DND-41 (cell line): ENCODE results near the gene FGB.

Experiments
- ATAC-seq: fragments of 200-7000 bp; cut with Tn5 transposase; 3 replicates; pipeline ENCODE4 v1.9.1; 2021; ENCODE audit warnings: low read depth; ENCODE audit not compliant: insufficient read depth
- DNase-seq: peaks from one replicate; pipeline ENCODE4 v3.0.0-alpha.2; 2020
- H2AFZ ChIP-seq: 2 replicates; pipeline ENCODE4 v1.6.0; 2012; ENCODE audit warnings: low read depth, low read length
- H3K27ac ChIP-seq: 2 replicates; pipeline ENCODE4 v1.5.1; 2012; ENCODE audit warnings: low read length, inconsistent platforms
- H3K27me3 ChIP-seq: fragments of 200-600 bp; sonication (generic); 2 replicates; pipeline ENCODE4 v1.6.0; 2012; ENCODE audit warnings: low read length, mild to moderate bottlenecking, inconsistent platforms; ENCODE audit not compliant: insufficient read depth, poor library complexity
- H3K36me3 ChIP-seq: 2 replicates; pipeline ENCODE4 v1.5.1; 2012; ENCODE audit warnings: low read length, inconsistent platforms; ENCODE audit not compliant: insufficient read depth
- H3K4me1 ChIP-seq: 2 replicates; pipeline ENCODE4 v1.5.1; 2012; ENCODE audit warnings: mild to moderate bottlenecking, low read length; ENCODE audit not compliant: insufficient read depth
- H3K4me2 ChIP-seq: 2 replicates; pipeline ENCODE4 v1.6.0; 2012; ENCODE audit warnings: mild to moderate bottlenecking, moderate library complexity, low read length, inconsistent platforms; ENCODE audit not compliant: insufficient read depth
- H3K4me3 ChIP-seq, 2 experiments: fragments of 200-600 bp in 1 of 2; shearing (Covaris generic) in 1 of 2; 2 replicates each; pipeline ENCODE4 v1.5.1; 2012 to 2016; ENCODE audit warnings: inconsistent platforms in 2 of 2, low read length in 2 of 2, mild to moderate bottlenecking in 2 of 2, low read depth in 1 of 2, moderate library complexity in 1 of 2
- H3K79me2 ChIP-seq: 2 replicates; pipeline ENCODE4 v1.6.0; 2012; ENCODE audit warnings: low read length, inconsistent platforms; ENCODE audit not compliant: insufficient read depth
- H3K9ac ChIP-seq: 2 replicates; pipeline ENCODE4 v1.6.0; 2012; ENCODE audit warnings: low read depth, mild to moderate bottlenecking, inconsistent platforms, low read length, moderate library complexity
- H3K9me3 ChIP-seq: 2 replicates; pipeline ENCODE4 v1.5.1; 2012; ENCODE audit warnings: low read length, moderate library complexity, mild to moderate bottlenecking, inconsistent platforms; ENCODE audit not compliant: insufficient read depth, severe bottlenecking
- H4K20me1 ChIP-seq: 2 replicates; pipeline ENCODE4 v1.6.0; 2012; ENCODE audit warnings: low read length; ENCODE audit not compliant: insufficient read depth
- CTCF ChIP-seq: IDR thresholded peaks from 2 replicates; pipeline ENCODE4 v1.5.1; 2012; ENCODE audit warnings: borderline replicate concordance, low read length, moderate library complexity, mild to moderate bottlenecking; ENCODE audit not compliant: poor library complexity, severe bottlenecking; ENCODE audit errors: extremely low read depth
- EZH2 ChIP-seq: IDR thresholded peaks from 3 replicates; pipeline ENCODE4 v1.6.1; 2012; ENCODE audit warnings: borderline replicate concordance, low read depth, mild to moderate bottlenecking, moderate library complexity, low read length, inconsistent platforms; ENCODE audit not compliant: severe bottlenecking

Gene FGB

GRCh38 chr4:154583677-154584076 lies 20.9 kb downstream of the FGB start:
- no peak for TF ChIP-seq EZH2
- TF ChIP-seq CTCF, result no peak
- Histone ChIP-seq H2AFZ (no peak overlapping the region), H3K27me3 (peaks cover 9% of the 10 kb centered on the region), H3K79me2 (no peaks in the 10 kb centered on the region), H3K9me3 (no peaks in the 10 kb centered on the region), H3K9ac (no peak overlapping the region), H3K36me3 (no peaks in the 10 kb centered on the region), H3K4me3 (no peak overlapping the region), H3K4me1 (no peaks in the 10 kb centered on the region), H3K27ac (no peak overlapping the region), H3K4me2 (no peak overlapping the region), H4K20me1 (no peaks in the 10 kb centered on the region)
- ATAC-seq, result no peak
- DNase-seq, result no peak

GRCh38 chr4:154584259-154584658 lies 21.4 kb downstream of the FGB start:
- ATAC-seq, result no peak
- DNase-seq, result no peak

GRCh38 chr4:154585369-154586018 lies 22.7 kb downstream of the FGB start:
- Histone ChIP-seq H3K9me3 (no peaks in the 10 kb centered on the region), H3K4me3 (no peak overlapping the region), H3K36me3 (no peaks in the 10 kb centered on the region), H3K9ac (no peak overlapping the region), H3K4me1 (no peaks in the 10 kb centered on the region), H3K79me2 (no peaks in the 10 kb centered on the region), H3K4me2 (no peak overlapping the region), H3K27me3 (peaks cover 17% of the 10 kb centered on the region), H4K20me1 (no peaks in the 10 kb centered on the region), H2AFZ (no peak overlapping the region), H3K27ac (no peak overlapping the region)
- TF ChIP-seq EZH2, result no peak
- TF ChIP-seq CTCF, result no peak
- DNase-seq, result no peak
- no peak for ATAC-seq

More at GRCh38 chr4:154584259-154584658, 21.4 kb downstream of the FGB start:
- Histone ChIP-seq H3K4me1 (no peaks in the 10 kb centered on the region), H3K9me3 (no peaks in the 10 kb centered on the region), H4K20me1 (no peaks in the 10 kb centered on the region), H3K27me3 (peaks cover 13% of the 10 kb centered on the region), H3K79me2 (no peaks in the 10 kb centered on the region), H2AFZ (no peak overlapping the region), H3K9ac (no peak overlapping the region), H3K27ac (no peak overlapping the region), H3K4me3 (no peak overlapping the region), H3K4me2 (no peak overlapping the region), H3K36me3 (no peaks in the 10 kb centered on the region)
- no peak for TF ChIP-seq CTCF
- no peak for TF ChIP-seq EZH2
